ENCODE measurements around the gene RAB23. TPM values are rescaled to one million over a fixed set of nuclear protein-coding genes. Genes with fewer than 3 reads are reported as not detected.

RAB23 gene
- total and polyA plus RNA-seq, 4 donors = 24.8 to 59.2 (median 51.5) TPM

- Histone ChIP-seq H3K27me3 (ENCODE audit: control insufficient read depth in 1 of 2, insufficient read depth in 2 of 2, low read length in 1 of 2) (no peaks in the 10 kb centered on the region), H3K4me3 (ENCODE audit: low read length in 2 of 2) (peak within 1 kb of the TSS; percentile 83 to 98), H3K9me3 (ENCODE audit: control insufficient read depth, low read length) (no peaks in the 10 kb centered on the region), H3K4me1 (ENCODE audit: control insufficient read depth in 1 of 2, insufficient read depth in 2 of 2, low read length in 2 of 2) (peaks cover 0 to 4% of the 10 kb centered on the region in 2 donors), H3K36me3 (ENCODE audit: control insufficient read depth in 1 of 2, insufficient read depth in 2 of 2, low read length in 1 of 2) (no peaks in the 10 kb centered on the region), H3K27ac (ENCODE audit: low read depth in 1 of 2, low read length in 2 of 2) (peak within 1 kb of the TSS; percentile 64 to 88)
- ATAC-seq (ENCODE audit: low FRiP score) = peak; percentile 94
- peak; percentile 94 to 97 for DNase-seq
- intact Hi-C loops (cut with DNase I) = loop anchor here (2.0 to 10.0 kb wide), 4 partner anchors 50 to 144 kb away; partner anchors contain the start of genes PRIM2 (in 2 of the 2) and RAB23 (in 1 of the 2)
- WGBS, 2 donors = 1% methylated on average over 70 to 97 of the region's 97 CpGs
These were observed 49.7 kb downstream of the RAB23 start, which contains the start of gene BAG2 for GRCh38 chr6:57172136-57173055. BAG2 (plus strand) TSS chr6:57172326; CDS start chr6:57172698, 372 bp downstream.

- H3K9me3 ChIP-seq (ENCODE audit: control insufficient read depth, low read length) = no peaks in the 10 kb centered on the region
- DNase-seq = no peak
- ATAC-seq (ENCODE audit: low FRiP score) = no peak
- H3K4me1 ChIP-seq (ENCODE audit: control insufficient read depth in 1 of 2, insufficient read depth in 2 of 2, low read length in 2 of 2) = no peaks in the 10 kb centered on the region
- no peaks in the 10 kb centered on the region for H3K27me3 ChIP-seq (ENCODE audit: control insufficient read depth in 1 of 2, insufficient read depth in 2 of 2, low read length in 1 of 2)
- H3K27ac ChIP-seq (ENCODE audit: low read depth in 1 of 2, low read length in 2 of 2) = no peak overlapping the region
- no peak overlapping the region for H3K4me3 ChIP-seq (ENCODE audit: low read length in 2 of 2)
- intact Hi-C loops (cut with DNase I) = no loop called here
- H3K36me3 ChIP-seq (ENCODE audit: control insufficient read depth in 1 of 2, insufficient read depth in 2 of 2, low read length in 1 of 2) = no peaks in the 10 kb centered on the region
- 95 to 100% methylated on average over 1 of the region's 1 CpG for WGBS, 2 donors
These were observed 57.0 kb downstream of the RAB23 start for GRCh38 chr6:57165080-57165479.

GRCh38 chr6:57163956-57164355 lies 58.2 kb downstream of the RAB23 start:
- Histone ChIP-seq H3K36me3 (ENCODE audit: control insufficient read depth in 1 of 2, insufficient read depth in 2 of 2, low read length in 1 of 2) (no peaks in the 10 kb centered on the region), H3K27ac (ENCODE audit: low read depth in 1 of 2, low read length in 2 of 2) (no peak overlapping the region), H3K4me1 (ENCODE audit: control insufficient read depth in 1 of 2, insufficient read depth in 2 of 2, low read length in 2 of 2) (no peaks in the 10 kb centered on the region), H3K4me3 (ENCODE audit: low read length in 2 of 2) (no peak overlapping the region), H3K9me3 (ENCODE audit: control insufficient read depth, low read length) (no peaks in the 10 kb centered on the region), H3K27me3 (ENCODE audit: control insufficient read depth in 1 of 2, insufficient read depth in 2 of 2, low read length in 1 of 2) (no peaks in the 10 kb centered on the region)
- intact Hi-C loops (cut with DNase I) = no loop called here
- WGBS, 2 donors = 92 to 94% methylated on average over 2 of the region's 2 CpGs
- ATAC-seq (ENCODE audit: low FRiP score) = no peak
- no peak for DNase-seq

GRCh38 chr6:57162516-57162915 lies 59.6 kb downstream of the RAB23 start:
- intact Hi-C loops (cut with DNase I) = no loop called here
- no peak overlapping the region for H3K27ac ChIP-seq (ENCODE audit: low read depth in 1 of 2, low read length in 2 of 2)
- H3K4me1 ChIP-seq (ENCODE audit: control insufficient read depth in 1 of 2, insufficient read depth in 2 of 2, low read length in 2 of 2) = no peaks in the 10 kb centered on the region
- H3K27me3 ChIP-seq (ENCODE audit: control insufficient read depth in 1 of 2, insufficient read depth in 2 of 2, low read length in 1 of 2) = no peaks in the 10 kb centered on the region
- no peak for ATAC-seq (ENCODE audit: low FRiP score)
- WGBS, 2 donors = 81 to 87% methylated on average over 3 of the region's 3 CpGs
- H3K4me3 ChIP-seq (ENCODE audit: low read length in 2 of 2) = no peak overlapping the region
- H3K9me3 ChIP-seq (ENCODE audit: control insufficient read depth, low read length) = no peaks in the 10 kb centered on the region
- H3K36me3 ChIP-seq (ENCODE audit: control insufficient read depth in 1 of 2, insufficient read depth in 2 of 2, low read length in 1 of 2) = no peaks in the 10 kb centered on the region
- no peak for DNase-seq

GRCh38 chr6:57162028-57162427 lies 60.1 kb downstream of the RAB23 start:
- Histone ChIP-seq H3K9me3 (ENCODE audit: control insufficient read depth, low read length) (no peaks in the 10 kb centered on the region), H3K4me3 (ENCODE audit: low read length in 2 of 2) (no peak overlapping the region), H3K36me3 (ENCODE audit: control insufficient read depth in 1 of 2, insufficient read depth in 2 of 2, low read length in 1 of 2) (no peaks in the 10 kb centered on the region), H3K4me1 (ENCODE audit: control insufficient read depth in 1 of 2, insufficient read depth in 2 of 2, low read length in 2 of 2) (no peaks in the 10 kb centered on the region), H3K27me3 (ENCODE audit: control insufficient read depth in 1 of 2, insufficient read depth in 2 of 2, low read length in 1 of 2) (no peaks in the 10 kb centered on the region), H3K27ac (ENCODE audit: low read depth in 1 of 2, low read length in 2 of 2) (no peak overlapping the region)
- no peak for DNase-seq
- ATAC-seq (ENCODE audit: low FRiP score) = no peak
- intact Hi-C loops (cut with DNase I) = no loop called here
- WGBS, 2 donors = 85 to 87% methylated on average over 2 of the region's 2 CpGs

GRCh38 chr6:57159127-57159526 lies 63.0 kb downstream of the RAB23 start:
- Histone ChIP-seq H3K27me3 (ENCODE audit: control insufficient read depth in 1 of 2, insufficient read depth in 2 of 2, low read length in 1 of 2) (no peaks in the 10 kb centered on the region), H3K36me3 (ENCODE audit: control insufficient read depth in 1 of 2, insufficient read depth in 2 of 2, low read length in 1 of 2) (no peaks in the 10 kb centered on the region), H3K4me3 (ENCODE audit: low read length in 2 of 2) (no peak overlapping the region), H3K9me3 (ENCODE audit: control insufficient read depth, low read length) (no peaks in the 10 kb centered on the region), H3K4me1 (ENCODE audit: control insufficient read depth in 1 of 2, insufficient read depth in 2 of 2, low read length in 2 of 2) (no peaks in the 10 kb centered on the region), H3K27ac (ENCODE audit: low read depth in 1 of 2, low read length in 2 of 2) (no peak overlapping the region)
- intact Hi-C loops (cut with DNase I) = no loop called here
- 88 to 90% methylated on average over 2 of the region's 2 CpGs for WGBS, 2 donors
- ATAC-seq (ENCODE audit: low FRiP score) (no peak), DNase-seq (no peak)

GRCh38 chr6:57158658-57159057 lies 63.4 kb downstream of the RAB23 start:
- H3K4me1 ChIP-seq (ENCODE audit: control insufficient read depth in 1 of 2, insufficient read depth in 2 of 2, low read length in 2 of 2) = no peaks in the 10 kb centered on the region
- intact Hi-C loops (cut with DNase I) = no loop called here
- H3K9me3 ChIP-seq (ENCODE audit: control insufficient read depth, low read length) = no peaks in the 10 kb centered on the region
- peaks cover 0 to 1% of the 10 kb centered on the region in 2 donors for H3K36me3 ChIP-seq (ENCODE audit: control insufficient read depth in 1 of 2, insufficient read depth in 2 of 2, low read length in 1 of 2)
- DNase-seq = no peak
- ATAC-seq (ENCODE audit: low FRiP score) = no peak
- no peak overlapping the region for H3K27ac ChIP-seq (ENCODE audit: low read depth in 1 of 2, low read length in 2 of 2)
- H3K27me3 ChIP-seq (ENCODE audit: control insufficient read depth in 1 of 2, insufficient read depth in 2 of 2, low read length in 1 of 2) = no peaks in the 10 kb centered on the region
- H3K4me3 ChIP-seq (ENCODE audit: low read length in 2 of 2) = no peak overlapping the region

- Histone ChIP-seq H3K27ac (ENCODE audit: low read depth in 1 of 2, low read length in 2 of 2) (no peak overlapping the region), H3K27me3 (ENCODE audit: control insufficient read depth in 1 of 2, insufficient read depth in 2 of 2, low read length in 1 of 2) (no peaks in the 10 kb centered on the region), H3K36me3 (ENCODE audit: control insufficient read depth in 1 of 2, insufficient read depth in 2 of 2, low read length in 1 of 2) (peaks cover 2 to 3% of the 10 kb centered on the region in 2 donors), H3K4me1 (ENCODE audit: control insufficient read depth in 1 of 2, insufficient read depth in 2 of 2, low read length in 2 of 2) (no peaks in the 10 kb centered on the region), H3K4me3 (ENCODE audit: low read length in 2 of 2) (no peak overlapping the region), H3K9me3 (ENCODE audit: control insufficient read depth, low read length) (no peaks in the 10 kb centered on the region)
- intact Hi-C loops (cut with DNase I) = no loop called here
- ATAC-seq (ENCODE audit: low FRiP score) = no peak
- DNase-seq = no peak
- 84 to 85% methylated on average over 7 of the region's 7 CpGs for WGBS, 2 donors
These were observed 73.9 kb downstream of the RAB23 start for GRCh38 chr6:57147955-57148858.

Data from aorta (tissue), 5 donors.